Activated CD4-positive, alpha-beta T cell treated with anti-CD3 and anti-CD28 coated beads for 4 hours (primary cell): ENCODE results near the gene RXFP2.
A peak's percentile ranks its signal among the peaks of the same experiment; 100 is the strongest.

ENCODE experiments used
- DNase-seq, 2 donors: peaks; one replicate each; pipeline ENCODE4 v3.0.0-alpha.2; 2020

RXFP2 gene

GRCh38 chr13:31843044-31843443 is 103.7 kb downstream of the RXFP2 start:
- DNase-seq: no peak

GRCh38 chr13:31846182-31846938 is 107.0 kb downstream of the RXFP2 start:
- DNase-seq: peak; percentile 43 to 58

DNA sequence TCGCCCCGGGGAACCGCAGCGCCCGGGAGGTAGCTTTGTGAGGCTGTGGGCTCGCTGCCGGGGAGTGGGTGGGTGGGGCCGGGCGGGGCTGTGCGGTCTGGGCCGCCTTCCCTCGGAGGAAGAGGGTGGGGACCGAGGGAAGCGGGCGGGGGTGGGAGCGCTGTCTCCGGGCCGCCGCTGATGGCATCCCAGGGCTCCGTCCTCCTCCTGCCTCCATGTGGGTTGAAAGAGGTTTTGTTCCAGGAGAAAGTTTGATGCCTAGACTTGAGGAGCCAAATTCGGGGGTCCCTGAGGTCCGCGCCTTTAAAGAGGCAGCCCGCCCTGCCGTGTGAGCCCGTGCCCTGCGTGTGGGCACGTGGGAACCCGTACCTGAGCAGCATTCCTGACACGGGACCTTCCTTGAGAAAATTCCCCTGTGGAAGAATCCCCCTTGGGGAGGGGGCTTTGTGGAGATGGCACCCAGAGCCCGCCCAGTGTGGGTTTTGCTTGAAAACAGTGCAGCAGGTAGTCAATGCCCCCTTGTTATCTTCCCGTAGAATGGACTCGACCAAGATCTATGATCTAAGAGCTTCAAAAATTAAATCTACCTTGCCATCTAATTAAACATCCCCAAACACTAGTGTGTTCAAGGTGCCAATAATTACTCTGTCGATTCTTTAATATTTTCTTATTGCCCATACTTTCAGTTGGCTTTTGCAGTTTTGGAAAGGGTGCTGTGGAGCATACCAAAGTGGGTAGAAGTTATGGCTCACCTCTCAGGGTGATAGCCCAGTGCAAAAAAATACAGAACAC is 107.8 kb downstream of the RXFP2 start:
- peak in 1 of 2 donors; percentile 18 for DNase-seq

DNA sequence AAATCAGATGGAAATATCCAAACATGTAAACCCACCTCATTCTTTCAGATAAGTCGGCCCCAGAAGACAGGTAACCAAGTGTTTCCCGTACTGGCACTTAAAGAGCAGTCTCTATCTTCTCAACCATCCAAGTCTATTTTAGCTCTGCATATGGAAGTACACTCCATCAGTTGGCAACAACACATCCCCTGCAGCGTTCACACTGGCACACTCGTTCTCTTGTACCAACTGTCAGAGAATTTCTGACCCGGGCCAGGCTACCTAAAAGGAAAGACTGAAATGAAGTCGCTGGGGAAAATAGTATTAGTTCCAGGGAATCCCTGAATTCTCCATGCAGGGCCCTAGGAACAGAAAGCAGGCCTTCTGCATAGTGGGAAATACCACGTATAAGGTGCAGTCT is 109.3 kb downstream of the RXFP2 start:
- DNase-seq: no peak

GRCh38 chr13:31849206-31849605 is 109.9 kb downstream of the RXFP2 start:
- DNase-seq: no peak

DNA sequence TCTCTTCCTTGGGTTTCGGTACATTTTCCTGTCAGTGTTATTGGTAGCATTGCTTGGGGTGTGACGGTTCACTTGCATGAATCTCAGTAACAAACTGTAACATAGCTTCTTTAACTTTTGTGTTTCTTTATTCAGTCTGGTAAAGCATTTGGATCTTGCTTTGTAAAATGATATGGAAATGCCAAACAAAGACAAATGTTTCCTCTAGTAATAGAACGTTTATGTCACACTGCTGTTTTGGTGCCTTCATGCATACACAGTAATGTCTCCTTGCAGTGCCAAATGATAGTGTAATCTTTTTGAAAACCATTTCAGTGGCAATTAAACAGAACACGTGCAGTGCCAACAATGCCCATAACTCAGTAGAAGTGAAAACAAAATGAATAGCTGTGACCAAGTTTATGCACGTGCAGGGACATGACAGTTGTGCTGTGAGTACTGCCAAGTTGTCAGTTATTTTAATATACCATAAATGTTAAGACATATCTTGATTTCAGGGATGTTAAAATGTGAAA is 110.8 kb downstream of the RXFP2 start:
- DNase-seq: no peak

DNA sequence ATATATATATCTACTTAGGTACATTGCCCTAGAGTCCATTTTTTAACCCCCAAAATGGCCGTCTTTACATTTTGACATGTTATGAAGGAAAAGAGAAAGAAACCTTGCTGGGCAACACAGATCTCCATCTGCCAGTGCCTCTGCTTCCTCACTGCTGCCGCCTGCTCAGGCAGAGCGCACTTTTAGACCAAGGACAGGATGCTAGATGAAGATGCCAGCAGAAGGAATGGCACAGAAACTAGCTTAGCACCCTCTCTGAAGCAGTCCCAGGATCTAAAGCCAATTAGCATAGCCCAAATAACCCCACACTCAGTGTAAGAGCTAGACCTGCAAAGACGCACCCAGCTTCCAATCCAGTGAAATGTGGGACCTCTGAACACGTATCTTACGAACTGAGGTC is 111.9 kb downstream of the RXFP2 start:
- DNase-seq: no peak
